Activated CD8-positive, alpha-beta memory T cell treated with anti-CD3 and anti-CD28 coated beads, Interleukin-2, amount 50 U/mL, for 4 hours (primary cell): Measurements from ENCODE around the gene VOPP1.

ENCODE experiments used
- DNase-seq: peaks from one replicate; pipeline ENCODE4 v3.0.0-alpha.2; 2020

VOPP1 gene

GRCh38 chr7:55427342-55427741, 145.0 kb downstream of the VOPP1 start:
- no peak for DNase-seq

GRCh38 chr7:55426676-55427075, 145.6 kb downstream of the VOPP1 start:
- no peak for DNase-seq

- no peak for DNase-seq
These were observed 147.1 kb downstream of the VOPP1 start for GRCh38 chr7:55425141-55425752.

- DNase-seq, result no peak
These were observed 148.4 kb downstream of the VOPP1 start for GRCh38 chr7:55423891-55424290.

- no peak for DNase-seq
These were observed 149.0 kb downstream of the VOPP1 start for GRCh38 chr7:55423277-55423711.
